Transverse colon (tissue), 4 donors: Measurements from ENCODE around the gene INAVA. TPM values are rescaled to one million over a fixed set of nuclear protein-coding genes. Genes with fewer than 3 reads are reported as not detected.
"Not testable (repeated sequence)": the region's sequence is repeated elsewhere in the genome, so short reads cannot be mapped to it uniquely, and the experiment has no call there.

Experiments used
- DNase-seq: peaks from one replicate; pipeline ENCODE4 v3.0.0-alpha.2; 2019
- H3K27ac ChIP-seq, 4 donors: fragments of 200-600 bp; sonication (generic); 2 replicates each; pipeline ENCODE4 v1.5.1; 2016 to 2018; ENCODE audit warnings: inconsistent platforms in 4 of 4
- H3K27me3 ChIP-seq: fragments of 200-600 bp; sonication (generic); 2 replicates; pipeline ENCODE4 v1.5.1; 2017; ENCODE audit warnings: inconsistent platforms
- H3K36me3 ChIP-seq, 4 donors: fragments of 200-600 bp; sonication (generic); 2 replicates each; pipeline ENCODE4 v1.5.1; 2017 to 2019; ENCODE audit warnings: inconsistent platforms in 4 of 4
- H3K4me1 ChIP-seq, 4 donors: fragments of 200-600 bp; sonication (generic); 2 replicates each; pipeline ENCODE4 v1.5.1; 2017 to 2020; ENCODE audit warnings: inconsistent platforms in 4 of 4
- H3K4me3 ChIP-seq, 4 donors: fragments of 200-600 bp; sonication (generic); 1 replicate in 1 of 4; 2 replicates in 3 of 4; pipeline versions ENCODE4 v1.5.1 to v1.6.1; 2017 to 2019; ENCODE audit warnings: inconsistent platforms in 4 of 4
- H3K9me3 ChIP-seq, 2 donors: fragments of 200-600 bp; sonication (generic); 2 replicates each; pipeline ENCODE4 v1.5.1; 2017 to 2019; ENCODE audit warnings: inconsistent platforms in 2 of 2
- EP300 ChIP-seq: sonication (generic); formaldehyde crosslinking; IDR thresholded peaks from one replicate; pipeline ENCODE4 v1.6.1; 2017; ENCODE audit warnings: antibody characterized with exemption, low read depth
- POLR2A ChIP-seq: fragments of 450-650 bp; IDR thresholded peaks from one replicate; pipeline ENCODE4 v1.6.1; 2016; ENCODE audit warnings: antibody characterized with exemption, mild to moderate bottlenecking, moderate library complexity
- POLR2AphosphoS5 ChIP-seq, 3 donors: sonication (generic); formaldehyde crosslinking; IDR thresholded peaks; one replicate each; pipeline ENCODE4 v1.6.1; 2016; ENCODE audit warnings: antibody characterized with exemption in 3 of 3
- WGBS, 2 donors: methylation state at CpG; one replicate each; pipeline ENCODE4 v1.1.5; 2018; ENCODE audit warnings: low coverage in 1 of 2; 5-methylcytosine and 5-hydroxymethylcytosine counted together
- in situ Hi-C, 4 donors: fragments of 200-750 bp; cut with MboI; loops; one replicate each; pipeline versions ENCODE4 v1.15.0 to v1.15.1; 2017; ENCODE audit warnings: low sequenced_read_pairs in 3 of 4, low pct_ligation_motif_present in 1 of 4, low pct_unique_long_range_greater_than_20kb in 1 of 4
- intact Hi-C: fragments of 100-400 bp; cut with DNase I; formaldehyde crosslinking; loops from one replicate; pipeline ENCODE4 v1.15.1; 2023; ENCODE audit warnings: low total_unique reads
- total RNA-seq, 4 donors: library from RNA; depleted of rRNA; stranded (reverse); fragments of >200 nt; gene quantifications; one replicate each; pipeline ENCODE4 v1.1.0, GENCODE V29; 2016
- TF ChIP-seq, protein P1 (sequence below), 5 experiments: fragments of 200-600 bp in 3 of 5; fragments of 450-650 bp in 2 of 5; sonication (generic) in 3 of 5; IDR thresholded peaks; 1 replicate in 2 of 5; 2 replicates in 3 of 5; pipeline ENCODE4 v1.5.1; 2016 to 2017; ENCODE audit warnings: antibody characterized with exemption in 5 of 5, inconsistent platforms in 3 of 5, mild to moderate bottlenecking in 2 of 5, moderate library complexity in 1 of 5

Gene INAVA
- total RNA-seq, 4 donors from 2014 or later: 139 to 609 (median 265) TPM

DNA sequence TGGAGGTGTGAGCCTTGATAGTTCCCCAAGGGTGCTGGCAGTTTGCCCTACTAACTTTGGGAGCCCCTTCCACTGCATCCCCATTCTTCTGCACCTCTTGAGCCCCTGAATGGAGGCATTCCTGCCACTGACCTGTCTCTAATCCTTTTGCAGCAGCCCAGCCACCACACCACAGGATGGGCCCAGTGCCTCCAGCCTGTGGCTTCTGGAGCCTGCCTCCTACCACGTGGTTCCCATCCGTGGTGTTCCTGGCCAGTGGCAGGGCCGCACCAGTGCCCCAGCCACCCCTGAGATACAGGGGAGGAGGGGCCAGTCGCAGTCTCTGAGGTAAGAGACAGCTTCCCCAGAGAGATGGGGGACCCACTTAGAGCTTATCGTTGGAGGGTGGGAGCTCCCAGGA lies 14.4 kb downstream of the INAVA start:
- Histone ChIP-seq H3K9me3 (no peaks in the 10 kb centered on the region), H3K4me1 (peaks cover 19 to 65% (median 50%) of the 10 kb centered on the region in 4 donors), H3K27me3 (no peaks in the 10 kb centered on the region), H3K36me3 (no peaks in the 10 kb centered on the region), H3K4me3 (peak overlapping the region in 1 of 4 donors; percentile 22), H3K27ac (peak overlapping the region; percentile 80 to 89 (median 85))
- TF ChIP-seq POLR2A (no peak), POLR2AphosphoS5 (IDR thresholded peaks at IDR 0.05) (no peak), EP300 (no peak)
- TF ChIP-seq, protein P1, sequence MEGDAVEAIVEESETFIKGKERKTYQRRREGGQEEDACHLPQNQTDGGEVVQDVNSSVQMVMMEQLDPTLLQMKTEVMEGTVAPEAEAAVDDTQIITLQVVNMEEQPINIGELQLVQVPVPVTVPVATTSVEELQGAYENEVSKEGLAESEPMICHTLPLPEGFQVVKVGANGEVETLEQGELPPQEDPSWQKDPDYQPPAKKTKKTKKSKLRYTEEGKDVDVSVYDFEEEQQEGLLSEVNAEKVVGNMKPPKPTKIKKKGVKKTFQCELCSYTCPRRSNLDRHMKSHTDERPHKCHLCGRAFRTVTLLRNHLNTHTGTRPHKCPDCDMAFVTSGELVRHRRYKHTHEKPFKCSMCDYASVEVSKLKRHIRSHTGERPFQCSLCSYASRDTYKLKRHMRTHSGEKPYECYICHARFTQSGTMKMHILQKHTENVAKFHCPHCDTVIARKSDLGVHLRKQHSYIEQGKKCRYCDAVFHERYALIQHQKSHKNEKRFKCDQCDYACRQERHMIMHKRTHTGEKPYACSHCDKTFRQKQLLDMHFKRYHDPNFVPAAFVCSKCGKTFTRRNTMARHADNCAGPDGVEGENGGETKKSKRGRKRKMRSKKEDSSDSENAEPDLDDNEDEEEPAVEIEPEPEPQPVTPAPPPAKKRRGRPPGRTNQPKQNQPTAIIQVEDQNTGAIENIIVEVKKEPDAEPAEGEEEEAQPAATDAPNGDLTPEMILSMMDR (IDR thresholded peaks at IDR 0.05): no peak
- 88% methylated on average over 5 of the region's 5 CpGs; no CpG with 5 or more reads in 1 of the 2 donors for WGBS, 2 donors
- DNase-seq: no peak
- in situ Hi-C loops (no loop called here), intact Hi-C loops (no loop called here)

DNA sequence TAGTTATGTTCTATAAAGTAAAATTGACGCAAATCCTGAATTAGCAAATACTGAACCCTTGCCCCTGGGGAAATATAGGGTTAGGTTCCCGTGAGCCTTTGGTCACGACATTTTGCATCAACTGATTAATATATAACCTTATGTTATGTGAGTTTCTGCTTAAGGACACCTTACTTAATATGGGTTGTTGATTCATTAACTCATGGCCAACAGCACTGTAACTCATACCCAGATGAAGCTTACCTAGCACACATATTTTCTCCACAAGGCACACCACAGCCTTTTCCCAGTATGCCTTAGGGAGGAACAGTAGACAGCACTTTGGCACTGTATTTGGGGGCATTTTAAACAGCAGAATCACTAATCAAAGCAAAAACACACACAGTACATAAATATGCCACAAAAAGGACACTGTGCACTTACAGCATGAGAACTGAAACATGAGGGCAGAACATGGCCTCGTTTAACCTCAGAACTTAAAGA lies 15.1 kb downstream of the INAVA start:
- no peaks in the 10 kb centered on the region for H3K36me3 ChIP-seq
- H3K4me1 ChIP-seq: peaks cover 19 to 61% (median 44%) of the 10 kb centered on the region in 4 donors
- no peaks in the 10 kb centered on the region for H3K9me3 ChIP-seq
- in situ Hi-C loops (no loop called here), intact Hi-C loops (no loop called here)
- no peak for DNase-seq
- no peak overlapping the region for H3K4me3 ChIP-seq
- TF ChIP-seq POLR2AphosphoS5 (IDR thresholded peaks at IDR 0.05): no peak
- TF ChIP-seq POLR2A: no peak
- no peak for TF ChIP-seq EP300
- TF ChIP-seq, protein P1 (IDR thresholded peaks at IDR 0.05): no peak
- H3K27ac ChIP-seq: peak overlapping the region in 3 of 4 donors; percentile 84 to 89 (median 86)
- H3K27me3 ChIP-seq: no peaks in the 10 kb centered on the region
- 78 to 81% methylated on average over 4 of the region's 4 CpGs for WGBS, 2 donors

DNA sequence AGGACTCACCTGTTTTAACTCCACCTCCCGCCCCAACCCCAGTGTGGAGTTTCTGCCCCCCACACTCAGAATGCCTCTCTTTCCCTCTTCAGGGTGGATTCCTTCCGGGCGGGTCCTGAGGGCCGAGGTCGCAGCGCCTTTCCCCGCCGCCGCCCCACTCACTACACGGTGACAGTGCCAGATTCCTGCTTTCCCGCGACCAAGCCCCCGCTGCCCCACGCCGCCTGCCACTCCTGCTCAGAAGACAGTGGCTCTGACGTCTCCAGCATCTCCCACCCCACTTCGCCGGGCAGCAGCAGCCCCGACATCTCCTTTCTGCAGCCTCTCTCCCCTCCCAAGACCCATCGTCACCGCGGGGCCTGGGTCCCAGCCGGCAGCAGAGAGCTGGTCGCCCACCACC lies 16.7 kb downstream of the INAVA start:
- TF ChIP-seq EP300 (no peak), POLR2A (no peak), POLR2AphosphoS5 (IDR thresholded peaks at IDR 0.05) (no peak)
- TF ChIP-seq, protein P1 (IDR thresholded peaks at IDR 0.05): no peak
- Histone ChIP-seq H3K9me3 (no peaks in the 10 kb centered on the region), H3K27me3 (no peaks in the 10 kb centered on the region), H3K4me1 (peaks cover 19 to 48% (median 35%) of the 10 kb centered on the region in 4 donors), H3K36me3 (no peaks in the 10 kb centered on the region), H3K4me3 (no peak overlapping the region), H3K27ac (peak overlapping the region in 1 of 4 donors; percentile 5)
- 93 to 100% methylated on average over 1 to 24 of the region's 24 CpGs for WGBS, 2 donors
- intact Hi-C loops: no loop called here
- DNase-seq: no peak
- in situ Hi-C loops: no loop called here

DNA sequence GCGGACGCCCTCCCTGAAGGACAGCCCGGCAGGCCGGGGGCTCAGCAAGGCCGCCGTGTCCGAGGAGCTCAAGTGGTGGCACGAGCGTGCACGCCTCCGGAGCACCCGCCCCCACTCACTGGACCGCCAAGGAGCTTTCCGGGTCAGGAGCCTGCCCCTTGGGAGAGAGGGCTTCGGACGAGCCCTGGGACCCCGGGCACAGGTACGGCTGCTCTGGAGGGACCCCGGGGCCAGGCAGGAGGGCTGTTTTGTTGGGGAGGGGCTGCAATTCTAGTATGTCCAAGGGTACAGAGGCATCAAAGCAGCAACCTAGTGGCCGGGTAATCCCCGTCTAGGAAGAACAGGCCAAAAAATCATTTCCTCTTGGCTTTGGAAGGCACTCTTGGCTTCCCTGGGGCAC lies 17.2 kb downstream of the INAVA start:
- WGBS, 2 donors: 96% methylated on average over 15 of the region's 21 CpGs; no CpG with 5 or more reads in 1 of the 2 donors

More for the DNA sequence above, 17.2 kb downstream of the INAVA start:
- DNase-seq, H3K9me3 ChIP-seq, H3K4me3 ChIP-seq, intact Hi-C loops, H3K36me3 ChIP-seq, in situ Hi-C loops, H3K27me3 ChIP-seq: not testable (repeated sequence)
- peak overlapping the region; percentile 34 to 65 (median 45) for H3K27ac ChIP-seq
- peaks cover 13 to 48% (median 33%) of the 10 kb centered on the region in 4 donors for H3K4me1 ChIP-seq
